ENCODE results near the gene ATCAY.
"Not testable (repeated sequence)": the region's sequence is repeated elsewhere in the genome, so short reads cannot be mapped to it uniquely, and the experiment has no call there.

The ATCAY gene

GRCh38 chr19:3857449-3858003 lies 23.0 kb upstream of the ATCAY start:
- DNase-seq: no peak

GRCh38 chr19:3860499-3860898 lies 20.0 kb upstream of the ATCAY start:
- DNase-seq: no peak

GRCh38 chr19:3862826-3863500 lies 17.5 kb upstream of the ATCAY start:
- no peak for DNase-seq

GRCh38 chr19:3863648-3864047 lies 16.8 kb upstream of the ATCAY start:
- DNase-seq: no peak

GRCh38 chr19:3866910-3867638 lies 13.4 kb upstream of the ATCAY start:
- no peak for DNase-seq

- DNase-seq: no peak
These were observed 12.3 kb upstream of the ATCAY start for GRCh38 chr19:3867971-3868769.

GRCh38 chr19:3868770-3869456 lies 11.6 kb upstream of the ATCAY start, which contains the start of gene ZFR2:
TSS of gene ZFR2 (minus strand) at chr19:3869038. CDS start at chr19:3869017, 21 bp downstream.
- peak in 1 of 2 donors; percentile 21 for DNase-seq

- no peak for DNase-seq
These were observed 7.3 kb upstream of the ATCAY start for GRCh38 chr19:3873151-3873550.

GRCh38 chr19:3874695-3875094 lies 5.8 kb upstream of the ATCAY start:
- DNase-seq: not testable (repeated sequence)

GRCh38 chr19:3879656-3880055 lies 829 bp upstream of the ATCAY start:
- no peak for DNase-seq

GRCh38 chr19:3881272-3882040 lies 971 bp downstream of the ATCAY start:
- no peak for DNase-seq

GRCh38 chr19:3882041-3882384 lies 1.5 kb downstream of the ATCAY start:
- no peak for DNase-seq

- DNase-seq: no peak
These were observed 10.1 kb downstream of the ATCAY start for GRCh38 chr19:3890591-3890990.

GRCh38 chr19:3893509-3894179 lies 13.2 kb downstream of the ATCAY start:
- no peak for DNase-seq

GRCh38 chr19:3894959-3895358 lies 14.5 kb downstream of the ATCAY start:
- DNase-seq: not testable (repeated sequence)

GRCh38 chr19:3895788-3896187 lies 15.3 kb downstream of the ATCAY start:
- DNase-seq: no peak

- DNase-seq: no peak
These were observed 17.5 kb downstream of the ATCAY start for GRCh38 chr19:3897936-3898335.

- no peak for DNase-seq
These were observed 17.9 kb downstream of the ATCAY start for GRCh38 chr19:3898426-3898825.

GRCh38 chr19:3899531-3900294 lies 19.2 kb downstream of the ATCAY start:
- DNase-seq: no peak

- no peak for DNase-seq
These were observed 22.0 kb downstream of the ATCAY start for GRCh38 chr19:3902317-3902973.
